Measurements from ENCODE around the gene LRRC71.

LRRC71 gene

GRCh38 chr1:156912310-156912709 lies 8.1 kb upstream of the LRRC71 start:
- Histone ChIP-seq H3K9ac (ENCODE audit: low read length) (no peak overlapping the region), H3K4me1 (ENCODE audit: control insufficient read depth, insufficient read depth, low read length) (peaks cover 12% of the 10 kb centered on the region), H3K36me3 (ENCODE audit: control insufficient read depth, insufficient read depth, low read length) (no peaks in the 10 kb centered on the region), H3K9me3 (ENCODE audit: control insufficient read depth, low read length) (no peaks in the 10 kb centered on the region), H3K27me3 (ENCODE audit: control insufficient read depth, insufficient read depth, low read length) (peaks cover 26% of the 10 kb centered on the region), H3K4me3 (ENCODE audit: low read length) (no peak overlapping the region)

- no peak overlapping the region for H3K4me3 ChIP-seq (ENCODE audit: low read length)
- H3K9ac ChIP-seq (ENCODE audit: low read length), result no peak overlapping the region
- no peaks in the 10 kb centered on the region for H3K36me3 ChIP-seq (ENCODE audit: control insufficient read depth, insufficient read depth, low read length)
- H3K27me3 ChIP-seq (ENCODE audit: control insufficient read depth, insufficient read depth, low read length), result peaks cover 25% of the 10 kb centered on the region
- no peaks in the 10 kb centered on the region for H3K9me3 ChIP-seq (ENCODE audit: control insufficient read depth, low read length)
- H3K4me1 ChIP-seq (ENCODE audit: control insufficient read depth, insufficient read depth, low read length), result peaks cover 7% of the 10 kb centered on the region
Observed at GRCh38 chr1:156912861-156913808, 7.3 kb upstream of the LRRC71 start.

- Histone ChIP-seq H3K4me3 (ENCODE audit: low read length) (no peak overlapping the region), H3K27me3 (ENCODE audit: control insufficient read depth, insufficient read depth, low read length) (peaks cover 18% of the 10 kb centered on the region), H3K36me3 (ENCODE audit: control insufficient read depth, insufficient read depth, low read length) (no peaks in the 10 kb centered on the region), H3K4me1 (ENCODE audit: control insufficient read depth, insufficient read depth, low read length) (no peaks in the 10 kb centered on the region), H3K9me3 (ENCODE audit: control insufficient read depth, low read length) (no peaks in the 10 kb centered on the region), H3K9ac (ENCODE audit: low read length) (no peak overlapping the region)
Observed at GRCh38 chr1:156913809-156914387, 6.5 kb upstream of the LRRC71 start.

- Histone ChIP-seq H3K4me3 (ENCODE audit: low read length) (no peak overlapping the region), H3K9me3 (ENCODE audit: control insufficient read depth, low read length) (no peaks in the 10 kb centered on the region), H3K4me1 (ENCODE audit: control insufficient read depth, insufficient read depth, low read length) (no peaks in the 10 kb centered on the region), H3K27me3 (ENCODE audit: control insufficient read depth, insufficient read depth, low read length) (peaks cover 12% of the 10 kb centered on the region), H3K9ac (ENCODE audit: low read length) (no peak overlapping the region), H3K36me3 (ENCODE audit: control insufficient read depth, insufficient read depth, low read length) (no peaks in the 10 kb centered on the region)
Observed at GRCh38 chr1:156914440-156914856, 6.0 kb upstream of the LRRC71 start.

- peaks cover 69% of the 10 kb centered on the region for H3K27me3 ChIP-seq (ENCODE audit: control insufficient read depth, insufficient read depth, low read length)
- no peak overlapping the region for H3K9ac ChIP-seq (ENCODE audit: low read length)
- no peaks in the 10 kb centered on the region for H3K9me3 ChIP-seq (ENCODE audit: control insufficient read depth, low read length)
Observed at GRCh38 chr1:156921053-156921529, 659 bp downstream of the LRRC71 start.

GRCh38 chr1:156922986-156923669 lies 2.7 kb downstream of the LRRC71 start:
- Histone ChIP-seq H3K4me1 (ENCODE audit: control insufficient read depth, insufficient read depth, low read length) (peaks cover 20% of the 10 kb centered on the region), H3K4me3 (ENCODE audit: low read length) (no peak overlapping the region), H3K9me3 (ENCODE audit: control insufficient read depth, low read length) (no peaks in the 10 kb centered on the region), H3K36me3 (ENCODE audit: control insufficient read depth, insufficient read depth, low read length) (no peaks in the 10 kb centered on the region), H3K27me3 (ENCODE audit: control insufficient read depth, insufficient read depth, low read length) (peaks cover 85% of the 10 kb centered on the region), H3K9ac (ENCODE audit: low read length) (no peak overlapping the region)

More at GRCh38 chr1:156921053-156921529, 659 bp downstream of the LRRC71 start:
- Histone ChIP-seq H3K4me3 (ENCODE audit: low read length) (no peak overlapping the region), H3K36me3 (ENCODE audit: control insufficient read depth, insufficient read depth, low read length) (no peaks in the 10 kb centered on the region), H3K4me1 (ENCODE audit: control insufficient read depth, insufficient read depth, low read length) (peaks cover 13% of the 10 kb centered on the region)

GRCh38 chr1:156923670-156924477 lies 3.4 kb downstream of the LRRC71 start:
- peaks cover 20% of the 10 kb centered on the region for H3K4me1 ChIP-seq (ENCODE audit: control insufficient read depth, insufficient read depth, low read length)
- no peaks in the 10 kb centered on the region for H3K9me3 ChIP-seq (ENCODE audit: control insufficient read depth, low read length)
- H3K36me3 ChIP-seq (ENCODE audit: control insufficient read depth, insufficient read depth, low read length), result no peaks in the 10 kb centered on the region
- H3K9ac ChIP-seq (ENCODE audit: low read length), result no peak overlapping the region
- H3K4me3 ChIP-seq (ENCODE audit: low read length), result no peak overlapping the region
- H3K27me3 ChIP-seq (ENCODE audit: control insufficient read depth, insufficient read depth, low read length), result peaks cover 92% of the 10 kb centered on the region

- H3K9me3 ChIP-seq (ENCODE audit: control insufficient read depth, low read length), result no peaks in the 10 kb centered on the region
- peaks cover 98% of the 10 kb centered on the region for H3K27me3 ChIP-seq (ENCODE audit: control insufficient read depth, insufficient read depth, low read length)
- peaks cover 20% of the 10 kb centered on the region for H3K4me1 ChIP-seq (ENCODE audit: control insufficient read depth, insufficient read depth, low read length)
- no peak overlapping the region for H3K9ac ChIP-seq (ENCODE audit: low read length)
- no peak overlapping the region for H3K4me3 ChIP-seq (ENCODE audit: low read length)
- H3K36me3 ChIP-seq (ENCODE audit: control insufficient read depth, insufficient read depth, low read length), result no peaks in the 10 kb centered on the region
Observed at GRCh38 chr1:156924478-156925153, 4.2 kb downstream of the LRRC71 start.

GRCh38 chr1:156925154-156926010 lies 5.0 kb downstream of the LRRC71 start:
- Histone ChIP-seq H3K36me3 (ENCODE audit: control insufficient read depth, insufficient read depth, low read length) (no peaks in the 10 kb centered on the region), H3K4me1 (ENCODE audit: control insufficient read depth, insufficient read depth, low read length) (peaks cover 15% of the 10 kb centered on the region), H3K4me3 (ENCODE audit: low read length) (no peak overlapping the region), H3K9ac (ENCODE audit: low read length) (no peak overlapping the region), H3K9me3 (ENCODE audit: control insufficient read depth, low read length) (no peaks in the 10 kb centered on the region), H3K27me3 (ENCODE audit: control insufficient read depth, insufficient read depth, low read length) (peaks cover 95% of the 10 kb centered on the region)

GRCh38 chr1:156926175-156926574 lies 5.7 kb downstream of the LRRC71 start:
- H3K9me3 ChIP-seq (ENCODE audit: control insufficient read depth, low read length), result no peaks in the 10 kb centered on the region
- H3K4me3 ChIP-seq (ENCODE audit: low read length), result no peak overlapping the region
- peaks cover 88% of the 10 kb centered on the region for H3K27me3 ChIP-seq (ENCODE audit: control insufficient read depth, insufficient read depth, low read length)
- peaks cover 14% of the 10 kb centered on the region for H3K4me1 ChIP-seq (ENCODE audit: control insufficient read depth, insufficient read depth, low read length)
- no peaks in the 10 kb centered on the region for H3K36me3 ChIP-seq (ENCODE audit: control insufficient read depth, insufficient read depth, low read length)
- H3K9ac ChIP-seq (ENCODE audit: low read length), result no peak overlapping the region

All from mucosa of stomach (tissue), 1 donor.